SK-N-SH (cell line): ENCODE results near the gene CKM. TPM values are rescaled to one million over a fixed set of nuclear protein-coding genes. Genes with fewer than 3 reads are reported as not detected.

ENCODE experiments used
- CTCF ChIA-PET: fragments of 300-600, 350-600 bp; formaldehyde crosslinking; extraction: SDS; loops from one replicate; lab custom pipeline; 2021; lab: Yijun Ruan, JAX
- POLR2A ChIA-PET: fragments of 350-600 bp; sonication (Branson Sonifier 250); formaldehyde crosslinking; extraction: SDS; loops from one replicate; lab custom pipeline; 2020; ENCODE audit warnings: antibody characterized with exemption, inconsistent platforms; lab: Yijun Ruan, JAX
- DNase-seq: peaks from one replicate; pipeline ENCODE4 v3.0.0; 2012
- H2AFZ ChIP-seq: fragments of 200-600 bp; sonication (generic); 2 replicates; pipeline ENCODE4 v1.8.1; 2016; ENCODE audit warnings: antibody characterized with exemption, mild to moderate bottlenecking, low read depth
- H3F3A ChIP-seq: fragments of 200-600 bp; sonication (generic); replicated peaks from 2 replicates; pipeline ENCODE3; 2016; ENCODE audit warnings: antibody characterized with exemption, mild to moderate bottlenecking; ENCODE audit not compliant: insufficient read depth
- H3K27ac ChIP-seq, 2 experiments: fragments of 200-500 bp in 1 of 2; fragments of 200-600 bp in 1 of 2; sonication (Bioruptor generic) in 1 of 2; sonication (generic), shearing (Covaris generic) in 1 of 2; 2 replicates each; pipeline versions ENCODE4 v1.5.1 to v1.6.1; 2014 to 2016; ENCODE audit warnings: low read depth in 2 of 2, inconsistent platforms in 1 of 2, low read length in 1 of 2, mild to moderate bottlenecking in 1 of 2, mixed read lengths in 1 of 2
- H3K27me3 ChIP-seq: fragments of 200-600 bp; sonication (generic), shearing (Covaris generic); 2 replicates; pipeline ENCODE4 v1.6.1; 2016; ENCODE audit warnings: mixed run types; ENCODE audit not compliant: insufficient read depth
- H3K36me3 ChIP-seq, 2 experiments: fragments of 200-500 bp in 1 of 2; fragments of 200-600 bp in 1 of 2; sonication (Bioruptor generic) in 1 of 2; sonication (generic) in 1 of 2; replicated peaks in 1 of 2; 2 replicates each; pipeline versions ENCODE3 to v1.5.1; 2014 to 2016; ENCODE audit warnings: low read length in 1 of 2, mild to moderate bottlenecking in 1 of 2; ENCODE audit not compliant: insufficient read depth in 2 of 2, control insufficient read depth in 1 of 2
- H3K4me1 ChIP-seq, 2 experiments: fragments of 200-500 bp in 1 of 2; fragments of 200-600 bp in 1 of 2; sonication (Bioruptor generic) in 1 of 2; sonication (generic), shearing (Covaris generic) in 1 of 2; 2 replicates each; pipeline versions ENCODE4 v1.5.1 to v1.6.1; 2014 to 2016; ENCODE audit warnings: low read depth in 1 of 2, low read length in 1 of 2, mixed run types in 1 of 2; ENCODE audit not compliant: insufficient read depth in 2 of 2, control insufficient read depth in 1 of 2
- H3K4me2 ChIP-seq: fragments of 200-600 bp; sonication (generic), shearing (Covaris generic); 2 replicates; pipeline ENCODE4 v1.6.1; 2017; ENCODE audit warnings: mixed run types
- H3K4me3 ChIP-seq, 2 experiments: fragments of 200-500 bp in 1 of 2; fragments of 200-600 bp in 1 of 2; sonication (Bioruptor generic) in 1 of 2; sonication (generic), shearing (Covaris generic) in 1 of 2; 2 replicates each; pipeline versions ENCODE4 v1.5.1 to v1.8.1; 2014 to 2016; ENCODE audit warnings: low read depth in 2 of 2, inconsistent platforms in 1 of 2, low read length in 1 of 2, mild to moderate bottlenecking in 1 of 2, mixed read lengths in 1 of 2, moderate library complexity in 1 of 2
- H3K79me2 ChIP-seq: fragments of 200-600 bp; sonication (generic); 2 replicates; pipeline ENCODE4 v1.8.1; 2017; ENCODE audit warnings: mild to moderate bottlenecking; ENCODE audit not compliant: insufficient read depth
- H3K9ac ChIP-seq: fragments of 200-600 bp; sonication (generic); 2 replicates; pipeline ENCODE4 v1.6.1; 2017; ENCODE audit warnings: mixed run types
- H3K9me2 ChIP-seq: fragments of 200-600 bp; sonication (generic); 2 replicates; pipeline ENCODE4 v1.6.1; 2017; ENCODE audit warnings: mixed run types
- H3K9me3 ChIP-seq: fragments of 200-600 bp; sonication (generic); 2 replicates; pipeline ENCODE4 v1.6.1; 2017; ENCODE audit warnings: mixed run types, mild to moderate bottlenecking, moderate library complexity
- H4K20me1 ChIP-seq: fragments of 200-600 bp; sonication (generic); 2 replicates; pipeline ENCODE4 v1.6.1; 2017; ENCODE audit warnings: mild to moderate bottlenecking, mixed run types; ENCODE audit not compliant: insufficient read depth
- CHD2 ChIP-seq: fragments of 150-350 bp; IDR thresholded peaks from 2 replicates; pipeline ENCODE4 v1.6.1; 2018; ENCODE audit warnings: low read length; ENCODE audit not compliant: partially characterized antibody
- EZH2phosphoT487 ChIP-seq: fragments of 200-600 bp; sonication (generic); IDR thresholded peaks from 2 replicates; pipeline ENCODE4 v1.6.1; 2017; ENCODE audit warnings: low read depth, mixed run types, mild to moderate bottlenecking, antibody characterized with exemption, moderate library complexity, borderline replicate concordance
- FOSL2 ChIP-seq: IDR thresholded peaks from 2 replicates; pipeline ENCODE4 v1.4.0; 2012; ENCODE audit warnings: low read depth, mild to moderate bottlenecking, moderate library complexity, borderline replicate concordance
- FOXJ3 ChIP-seq: sonication (generic); formaldehyde crosslinking; IDR thresholded peaks from 2 replicates; pipeline ENCODE4 v1.5.1; 2020; ENCODE audit warnings: mild to moderate bottlenecking, missing genetic modification reagents
- FOXM1 ChIP-seq: IDR thresholded peaks from 2 replicates; pipeline ENCODE4 v1.4.0; 2012; ENCODE audit warnings: low read depth, mild to moderate bottlenecking
- GABPA ChIP-seq: IDR thresholded peaks from 2 replicates; pipeline ENCODE4 v1.4.0; 2012; ENCODE audit warnings: low read depth, mild to moderate bottlenecking
- MXI1 ChIP-seq: IDR thresholded peaks from 2 replicates; pipeline ENCODE4 v1.6.1; 2012; ENCODE audit warnings: mild to moderate bottlenecking, low read depth, low read length, improper control_type of control experiment
- NFIC ChIP-seq: IDR thresholded peaks from 2 replicates; pipeline ENCODE4 v1.4.0; 2012; ENCODE audit warnings: borderline replicate concordance
- NRF1 ChIP-seq: IDR thresholded peaks from 2 replicates; pipeline ENCODE4 v1.6.1; 2012; ENCODE audit warnings: low read depth, mild to moderate bottlenecking, low read length
- RAD21 ChIP-seq: IDR thresholded peaks from 2 replicates; pipeline ENCODE4 v1.6.1; 2012; ENCODE audit warnings: mild to moderate bottlenecking, low read length
- RCOR1 ChIP-seq: fragments of 150-350 bp; IDR thresholded peaks from 2 replicates; pipeline ENCODE4 v1.6.1; 2017; ENCODE audit warnings: antibody characterized with exemption, low read length
- RXRA ChIP-seq: IDR thresholded peaks from 2 replicates; pipeline ENCODE4 v1.4.0; 2012; ENCODE audit warnings: low read depth, mild to moderate bottlenecking, borderline replicate concordance
- SIN3A ChIP-seq: IDR thresholded peaks from 2 replicates; pipeline ENCODE4 v1.6.1; 2012; ENCODE audit warnings: low read depth, mild to moderate bottlenecking, low read length, moderate library complexity, borderline replicate concordance
- TAF1 ChIP-seq: IDR thresholded peaks from 2 replicates; pipeline ENCODE4 v1.6.1; 2012; ENCODE audit warnings: low read depth, mild to moderate bottlenecking, low read length, moderate library complexity, borderline replicate concordance
- USF1 ChIP-seq: IDR thresholded peaks from 2 replicates; pipeline ENCODE4 v1.4.0; 2012; ENCODE audit warnings: low read depth, borderline replicate concordance
- USF2 ChIP-seq: fragments of 150-350 bp; IDR thresholded peaks from 2 replicates; pipeline ENCODE4 v1.6.1; 2017; ENCODE audit warnings: antibody characterized with exemption, low read length, low read depth, borderline replicate concordance
- YY1 ChIP-seq: IDR thresholded peaks from 2 replicates; pipeline ENCODE4 v1.4.0; 2012; ENCODE audit warnings: low read depth, mild to moderate bottlenecking
- ZBTB33 ChIP-seq: IDR thresholded peaks from 2 replicates; pipeline ENCODE4 v1.4.0; 2012; ENCODE audit warnings: low read depth, borderline replicate concordance
- WGBS: methylation state at CpG from one replicate; pipeline ENCODE4 v1.1.6; 2017; ENCODE audit warnings: low lambda C conversion rate; 5-methylcytosine and 5-hydroxymethylcytosine counted together
- polyA plus RNA-seq, 3 experiments: library from polyadenylated mRNA; depleted of rRNA; stranded (reverse); fragments of >200 nt; gene quantifications; 2 replicates each; pipeline ENCODE4 v1.2.3, GENCODE V29; 2012

Gene CKM
- polyA plus RNA-seq, 1 of the 3 experiments (the other 2 are of a cell fraction), result 0.05 TPM

- H3K4me1 ChIP-seq, result no peaks in the 10 kb centered on the region; a peak in 1 of 4 replicates
- H3F3A ChIP-seq, result peaks cover 3% of the 10 kb centered on the region
- no peaks in the 10 kb centered on the region for H4K20me1 ChIP-seq
- no peak overlapping the region for H2AFZ ChIP-seq
- 94% methylated on average over 13 of the region's 20 CpGs for WGBS
- H3K36me3 ChIP-seq, result peaks cover 14 to 48% of the 10 kb centered on the region in 2 experiments
- H3K9me2 ChIP-seq, result no peaks in the 10 kb centered on the region
- POLR2A ChIA-PET, result interaction anchor here (0.9 kb wide), 1 partner anchor 9 kb away, joined by 3 read pairs; no protein-coding TSS in a partner anchor
- DNase-seq, result peak; percentile 47
- CTCF ChIA-PET, result interaction anchor here (5.1 kb wide), 1 partner anchor 15 kb away, joined by 30 read pairs; no protein-coding TSS in a partner anchor
- TF ChIP-seq USF1 (no peak), EZH2phosphoT487 (no peak), SIN3A (no peak), CHD2 (no peak), FOSL2 (no peak), TAF1 (no peak), RCOR1 (no peak), NFIC (no peak), FOXM1 (no peak), YY1 (no peak), RAD21 (no peak), FOXJ3 (CRISPR knock-in tag) (no peak), NRF1 (no peak), MXI1 (no peak), RXRA (no peak), GABPA (no peak)
- no peaks in the 10 kb centered on the region for H3K9me3 ChIP-seq
- no peaks in the 10 kb centered on the region for H3K79me2 ChIP-seq
- H3K27ac ChIP-seq, result no peak overlapping the region
- no peak overlapping the region for H3K9ac ChIP-seq
- H3K4me2 ChIP-seq, result no peak overlapping the region
- H3K27me3 ChIP-seq, result no peaks in the 10 kb centered on the region
- no peak overlapping the region for H3K4me3 ChIP-seq
Observed at GRCh38 chr19:45352914-45353796, 30.5 kb upstream of the CKM start.

GRCh38 chr19:45352471-45352870 lies 29.8 kb upstream of the CKM start:
- no peak overlapping the region for H3K9ac ChIP-seq
- 97% methylated on average over 12 of the region's 20 CpGs for WGBS
- H3K27me3 ChIP-seq, result no peaks in the 10 kb centered on the region
- peaks cover 3% of the 10 kb centered on the region for H3F3A ChIP-seq
- H4K20me1 ChIP-seq, result no peaks in the 10 kb centered on the region
- POLR2A ChIA-PET, result interaction anchor here (0.9 kb wide), 1 partner anchor 10 kb away, joined by 3 read pairs; no protein-coding TSS in a partner anchor
- TF ChIP-seq USF2, result no peak
- no peak for TF ChIP-seq CHD2
- TF ChIP-seq NRF1, result no peak
- TF ChIP-seq ZBTB33, result no peak
- no peak for TF ChIP-seq FOSL2
- TF ChIP-seq, all 33 proteins: peak for 0
- no peaks in the 10 kb centered on the region for H3K9me3 ChIP-seq
- peaks cover 14 to 48% of the 10 kb centered on the region in 2 experiments for H3K36me3 ChIP-seq
- no peaks in the 10 kb centered on the region for H3K79me2 ChIP-seq
- H3K9me2 ChIP-seq, result no peaks in the 10 kb centered on the region
- CTCF ChIA-PET, result interaction anchor here (5.1 kb wide), 1 partner anchor 14 kb away, joined by 30 read pairs; no protein-coding TSS in a partner anchor
- H2AFZ ChIP-seq, result no peak overlapping the region
- H3K4me1 ChIP-seq, result no peaks in the 10 kb centered on the region; a peak in 1 of 4 replicates
- no peak overlapping the region for H3K4me3 ChIP-seq
- DNase-seq, result no peak
- H3K27ac ChIP-seq, result no peak overlapping the region
- H3K4me2 ChIP-seq, result no peak overlapping the region
